ENCODE measurements around the gene OGFRL1.

GRCh38 chr6:71324194-71324785, 35.7 kb downstream of the OGFRL1 start:
- TF ChIP-seq CTCF (conservative IDR thresholded peaks at IDR 0.05; ENCODE audit: low read depth, low read length) (no peak), EZH2 (IDR thresholded peaks at IDR 0.05; ENCODE audit: borderline replicate concordance, low read depth, low read length, poor library complexity, severe bottlenecking) (no peak)

Measured in A673 (cell line).